ENCODE results near the gene BLVRB. TPM values are rescaled to one million over a fixed set of nuclear protein-coding genes. Genes with fewer than 3 reads are reported as not detected.
A peak's percentile ranks its signal among the peaks of the same experiment; 100 is the strongest.

The BLVRB gene
- total and polyA plus RNA-seq, 10 of the 15 experiments (the other 5 are each of a cell fraction or from before 2014, with no cell fraction given), result 6.3 to 53.3 (median 27.8) TPM

DNA sequence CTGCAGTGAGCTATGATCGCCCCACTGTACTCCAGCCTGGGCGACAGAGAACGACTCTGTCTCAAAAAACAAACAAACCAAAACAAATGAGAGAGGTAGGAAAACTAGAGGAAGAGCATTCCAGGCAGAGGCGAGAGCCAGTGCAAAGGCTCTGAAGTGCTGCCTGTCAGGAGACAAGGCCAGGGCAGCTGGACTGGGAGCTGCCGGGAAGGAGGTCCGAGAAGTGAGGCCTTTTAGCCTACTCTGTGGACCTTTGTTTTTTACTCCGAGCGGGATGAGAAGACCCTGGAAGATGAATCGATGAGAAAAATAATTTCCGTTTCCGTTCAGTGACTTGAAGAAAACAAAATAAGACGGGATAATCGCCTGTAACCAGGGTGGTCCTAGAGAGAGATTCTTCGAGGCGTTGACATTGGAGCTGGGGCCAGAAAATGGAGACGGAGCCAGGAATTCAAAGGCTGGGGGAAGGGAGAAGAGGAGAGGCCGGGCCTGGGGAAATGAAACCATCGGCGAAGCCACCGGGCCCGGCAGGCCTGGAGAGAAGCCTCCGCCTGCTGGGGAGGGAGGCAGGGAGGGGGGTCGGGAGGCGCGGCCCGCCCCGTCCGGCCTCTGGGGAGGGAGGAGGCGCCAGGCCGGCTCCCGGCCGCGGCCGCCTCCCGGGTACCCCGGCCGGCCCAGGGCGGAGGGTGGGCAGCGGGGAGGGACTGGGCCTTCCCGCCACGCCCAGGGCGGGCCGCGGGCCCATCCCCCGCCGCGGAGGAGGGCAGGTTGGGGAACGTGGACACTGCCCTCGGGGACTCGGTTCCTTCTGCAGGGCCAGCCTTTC is 31.9 kb downstream of the BLVRB start (continued):
- TF ChIP-seq, protein P1, sequence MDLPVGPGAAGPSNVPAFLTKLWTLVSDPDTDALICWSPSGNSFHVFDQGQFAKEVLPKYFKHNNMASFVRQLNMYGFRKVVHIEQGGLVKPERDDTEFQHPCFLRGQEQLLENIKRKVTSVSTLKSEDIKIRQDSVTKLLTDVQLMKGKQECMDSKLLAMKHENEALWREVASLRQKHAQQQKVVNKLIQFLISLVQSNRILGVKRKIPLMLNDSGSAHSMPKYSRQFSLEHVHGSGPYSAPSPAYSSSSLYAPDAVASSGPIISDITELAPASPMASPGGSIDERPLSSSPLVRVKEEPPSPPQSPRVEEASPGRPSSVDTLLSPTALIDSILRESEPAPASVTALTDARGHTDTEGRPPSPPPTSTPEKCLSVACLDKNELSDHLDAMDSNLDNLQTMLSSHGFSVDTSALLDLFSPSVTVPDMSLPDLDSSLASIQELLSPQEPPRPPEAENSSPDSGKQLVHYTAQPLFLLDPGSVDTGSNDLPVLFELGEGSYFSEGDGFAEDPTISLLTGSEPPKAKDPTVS (IDR thresholded peaks at IDR 0.05; ENCODE audit: low read depth, low read length), result no peak
- no peak for TF ChIP-seq POLR2AphosphoS5 (IDR thresholded peaks at IDR 0.05; ENCODE audit: low read length)
- TF ChIP-seq PKNOX1 (IDR thresholded peaks at IDR 0.05), result no peak
- TF ChIP-seq POU2F2 (IDR thresholded peaks at IDR 0.05; ENCODE audit: borderline replicate concordance, low read depth, low read length), result 0 out of 3 replicates have a peak, but pooled peaks have one; percentile 22
- no peak for TF ChIP-seq MTA3 (IDR thresholded peaks at IDR 0.05; ENCODE audit: borderline replicate concordance, low read length)
- no peak for TF ChIP-seq ZSCAN29 (IDR thresholded peaks at IDR 0.05)
- no peak for TF ChIP-seq NFYB (IDR thresholded peaks at IDR 0.05; ENCODE audit: insufficient read depth, low read depth, low read length)
- TF ChIP-seq, protein P2, sequence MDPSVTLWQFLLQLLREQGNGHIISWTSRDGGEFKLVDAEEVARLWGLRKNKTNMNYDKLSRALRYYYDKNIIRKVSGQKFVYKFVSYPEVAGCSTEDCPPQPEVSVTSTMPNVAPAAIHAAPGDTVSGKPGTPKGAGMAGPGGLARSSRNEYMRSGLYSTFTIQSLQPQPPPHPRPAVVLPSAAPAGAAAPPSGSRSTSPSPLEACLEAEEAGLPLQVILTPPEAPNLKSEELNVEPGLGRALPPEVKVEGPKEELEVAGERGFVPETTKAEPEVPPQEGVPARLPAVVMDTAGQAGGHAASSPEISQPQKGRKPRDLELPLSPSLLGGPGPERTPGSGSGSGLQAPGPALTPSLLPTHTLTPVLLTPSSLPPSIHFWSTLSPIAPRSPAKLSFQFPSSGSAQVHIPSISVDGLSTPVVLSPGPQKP (IDR thresholded peaks at IDR 0.05; ENCODE audit: low read depth, low read length), result no peak
- no peak for TF ChIP-seq ZNF217 (IDR thresholded peaks at IDR 0.05)
- no peak for TF ChIP-seq RBBP5 (conservative IDR thresholded peaks at IDR 0.05)
- no peak for TF ChIP-seq NR2C1 (IDR thresholded peaks at IDR 0.05)
- TF ChIP-seq, protein P3, sequence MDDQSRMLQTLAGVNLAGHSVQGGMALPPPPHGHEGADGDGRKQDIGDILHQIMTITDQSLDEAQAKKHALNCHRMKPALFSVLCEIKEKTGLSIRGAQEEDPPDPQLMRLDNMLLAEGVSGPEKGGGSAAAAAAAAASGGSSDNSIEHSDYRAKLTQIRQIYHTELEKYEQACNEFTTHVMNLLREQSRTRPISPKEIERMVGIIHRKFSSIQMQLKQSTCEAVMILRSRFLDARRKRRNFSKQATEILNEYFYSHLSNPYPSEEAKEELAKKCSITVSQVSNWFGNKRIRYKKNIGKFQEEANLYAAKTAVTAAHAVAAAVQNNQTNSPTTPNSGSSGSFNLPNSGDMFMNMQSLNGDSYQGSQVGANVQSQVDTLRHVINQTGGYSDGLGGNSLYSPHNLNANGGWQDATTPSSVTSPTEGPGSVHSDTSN (IDR thresholded peaks at IDR 0.05; ENCODE audit: insufficient replicate concordance, low read depth, low read length), result no peak
- TF ChIP-seq, protein P4, sequence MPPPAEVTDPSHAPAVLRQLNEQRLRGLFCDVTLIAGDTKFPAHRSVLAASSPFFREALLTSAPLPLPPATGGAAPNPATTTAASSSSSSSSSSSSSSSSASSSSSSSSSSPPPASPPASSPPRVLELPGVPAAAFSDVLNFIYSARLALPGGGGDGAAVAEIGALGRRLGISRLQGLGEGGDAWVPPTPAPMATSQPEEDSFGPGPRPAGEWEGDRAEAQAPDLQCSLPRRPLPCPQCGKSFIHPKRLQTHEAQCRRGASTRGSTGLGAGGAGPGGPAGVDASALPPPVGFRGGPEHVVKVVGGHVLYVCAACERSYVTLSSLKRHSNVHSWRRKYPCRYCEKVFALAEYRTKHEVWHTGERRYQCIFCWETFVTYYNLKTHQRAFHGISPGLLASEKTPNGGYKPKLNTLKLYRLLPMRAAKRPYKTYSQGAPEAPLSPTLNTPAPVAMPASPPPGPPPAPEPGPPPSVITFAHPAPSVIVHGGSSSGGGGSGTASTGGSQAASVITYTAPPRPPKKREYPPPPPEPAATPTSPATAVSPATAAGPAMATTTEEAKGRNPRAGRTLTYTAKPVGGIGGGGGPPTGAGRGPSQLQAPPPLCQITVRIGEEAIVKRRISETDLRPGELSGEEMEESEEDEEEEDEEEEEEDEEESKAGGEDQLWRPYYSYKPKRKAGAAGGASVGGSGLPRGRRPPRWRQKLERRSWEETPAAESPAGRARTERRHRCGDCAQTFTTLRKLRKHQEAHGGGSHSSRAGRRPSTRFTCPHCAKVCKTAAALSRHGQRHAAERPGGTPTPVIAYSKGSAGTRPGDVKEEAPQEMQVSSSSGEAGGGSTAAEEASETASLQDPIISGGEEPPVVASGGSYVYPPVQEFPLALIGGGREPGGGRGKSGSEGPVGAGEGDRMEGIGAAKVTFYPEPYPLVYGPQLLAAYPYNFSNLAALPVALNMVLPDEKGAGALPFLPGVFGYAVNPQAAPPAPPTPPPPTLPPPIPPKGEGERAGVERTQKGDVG (CRISPR knock-in tag; IDR thresholded peaks at IDR 0.05), result no peak
- TF ChIP-seq BCL11A (IDR thresholded peaks at IDR 0.05; ENCODE audit: low read depth, low read length), result no peak
- peak; percentile 78; the same call in 1 of the 2 replicates for TF ChIP-seq YY1 (IDR thresholded peaks at IDR 0.05; ENCODE audit: low read depth, low read length)
- TF ChIP-seq TCF3 (IDR thresholded peaks at IDR 0.05; ENCODE audit: borderline replicate concordance, insufficient read depth, low read depth, low read length), result 0 out of 2 replicates have a peak, but pooled peaks have one; percentile 6
- TF ChIP-seq FOXM1 (IDR thresholded peaks at IDR 0.05; ENCODE audit: low read depth, low read length), result no peak
- TF ChIP-seq IRF5 (IDR thresholded peaks at IDR 0.05; ENCODE audit: borderline replicate concordance), result no peak
- TF ChIP-seq CEBPB (IDR thresholded peaks at IDR 0.05; ENCODE audit: borderline replicate concordance in 1 of 2, low read depth in 2 of 2, low read length in 2 of 2), result no peak
- TF ChIP-seq ASH2L (IDR thresholded peaks at IDR 0.05; ENCODE audit: borderline replicate concordance, low read depth), result no peak

All from GM12878 (cell line).